HG02852 (cell line): ENCODE results near the gene TM2D3.

Experiments used
- ATAC-seq: cut with Tn5 transposase; IDR thresholded peaks from one replicate; pipeline ENCODE4 v1.9.1; 2021; ENCODE audit warnings: mild to moderate bottlenecking, moderate library complexity; ENCODE audit not compliant: unreplicated experiment

TM2D3 gene

DNA sequence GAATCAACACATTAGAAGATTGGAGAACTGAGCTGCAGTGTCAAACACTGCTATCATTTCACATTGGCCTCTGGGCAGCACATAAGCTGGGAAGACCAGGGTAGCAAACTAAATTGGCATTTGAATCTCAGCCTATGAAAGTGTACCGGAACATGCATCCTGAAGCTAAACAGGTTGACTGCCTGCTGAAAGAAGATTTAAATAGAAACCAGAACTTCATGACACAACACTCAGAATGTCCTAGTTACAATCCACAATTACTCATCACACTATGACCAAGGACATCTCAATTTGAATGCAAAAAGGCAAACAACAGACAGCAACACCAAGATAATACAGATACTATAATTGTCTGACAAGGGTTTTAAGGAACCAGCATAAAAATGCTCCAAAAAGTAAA lies 26.2 kb downstream of the TM2D3 start:
- no peak for ATAC-seq

DNA sequence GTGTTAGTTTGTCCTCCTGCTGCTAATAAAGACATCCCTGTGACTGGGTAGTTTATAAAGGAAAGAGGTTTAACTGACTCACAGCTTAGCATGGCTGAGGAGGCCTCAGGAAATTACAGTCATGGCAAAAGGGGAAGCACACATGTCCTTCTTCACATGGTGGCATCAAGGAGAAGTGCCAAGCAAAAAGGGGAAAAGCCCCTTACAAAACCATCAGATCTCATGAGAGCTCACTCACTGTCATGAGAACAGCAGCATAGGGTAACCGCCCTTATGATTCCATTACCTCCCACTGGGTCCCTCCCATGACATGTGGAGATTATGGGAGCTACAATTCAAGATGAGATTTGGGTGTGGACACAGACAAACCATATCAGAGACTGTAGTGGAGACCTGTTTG lies 27.0 kb downstream of the TM2D3 start:
- ATAC-seq, result no peak

- ATAC-seq, result no peak
These were observed 28.5 kb downstream of the TM2D3 start for GRCh38 chr15:101623367-101624304.

GRCh38 chr15:101621961-101622360 lies 30.2 kb downstream of the TM2D3 start:
- no peak for ATAC-seq

DNA sequence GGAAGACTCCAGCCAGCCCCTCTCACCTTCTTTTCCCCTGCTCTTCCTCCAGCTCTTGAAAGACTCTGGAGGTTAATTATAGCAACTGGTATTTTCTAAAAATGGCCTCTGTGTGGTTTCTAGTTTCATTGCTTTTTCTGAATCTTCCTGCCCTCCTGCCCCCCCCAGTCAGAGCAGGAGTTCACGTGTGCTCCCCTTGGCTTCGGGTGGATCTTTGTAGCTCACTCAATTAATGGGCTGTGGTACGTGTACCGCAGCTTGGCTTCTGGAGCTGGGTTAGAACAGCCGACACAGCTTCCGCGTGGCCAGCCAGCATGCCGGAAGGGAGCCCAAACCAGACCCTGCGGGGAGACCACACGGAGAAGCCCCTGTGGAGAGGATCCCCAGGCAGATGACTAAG lies 31.5 kb downstream of the TM2D3 start:
- ATAC-seq, result no peak

DNA sequence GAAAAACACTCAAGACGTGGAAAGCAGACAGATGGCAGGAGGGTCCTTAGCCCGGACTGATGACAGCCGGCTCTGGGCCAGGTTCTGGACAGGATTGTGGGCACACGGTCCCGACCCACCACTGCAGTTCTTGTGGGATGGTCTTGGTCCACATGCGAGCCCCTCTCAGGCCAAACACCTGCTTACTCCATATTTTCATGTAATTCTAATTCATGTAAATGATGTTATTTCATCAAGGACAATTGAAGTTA lies 32.6 kb downstream of the TM2D3 start:
- ATAC-seq, result no peak

GRCh38 chr15:101618851-101619614 lies 33.1 kb downstream of the TM2D3 start:
- ATAC-seq, result no peak

GRCh38 chr15:101618076-101618475 lies 34.1 kb downstream of the TM2D3 start:
- no peak for ATAC-seq

DNA sequence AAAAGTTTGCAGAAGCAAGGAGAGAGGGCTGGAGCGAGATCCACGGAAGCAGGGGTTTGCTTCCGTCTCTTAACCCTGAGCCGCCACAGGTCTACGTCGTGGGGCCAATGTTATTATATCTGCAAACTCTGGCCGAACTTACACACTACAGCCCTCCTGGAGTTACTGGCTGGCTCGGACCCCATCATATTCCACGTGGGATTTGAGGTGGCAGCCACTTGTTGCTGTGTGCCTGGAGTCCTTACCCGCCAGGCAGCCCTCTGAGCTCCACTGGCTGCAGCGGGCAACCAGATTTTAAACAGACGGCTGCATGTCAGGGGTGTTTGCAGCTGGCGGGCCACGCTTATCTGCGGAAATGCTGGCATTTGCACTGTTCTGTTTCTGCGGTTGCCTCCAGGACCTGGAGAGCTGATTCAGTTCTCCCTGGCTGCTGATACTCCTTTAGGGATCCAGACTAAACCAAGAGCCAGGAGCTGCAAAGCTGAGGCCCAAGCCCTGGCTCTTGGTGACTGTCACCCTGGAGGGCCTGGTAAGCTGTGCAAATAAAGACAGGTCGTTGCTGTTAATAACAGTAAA lies 34.7 kb downstream of the TM2D3 start:
- ATAC-seq, result no peak

DNA sequence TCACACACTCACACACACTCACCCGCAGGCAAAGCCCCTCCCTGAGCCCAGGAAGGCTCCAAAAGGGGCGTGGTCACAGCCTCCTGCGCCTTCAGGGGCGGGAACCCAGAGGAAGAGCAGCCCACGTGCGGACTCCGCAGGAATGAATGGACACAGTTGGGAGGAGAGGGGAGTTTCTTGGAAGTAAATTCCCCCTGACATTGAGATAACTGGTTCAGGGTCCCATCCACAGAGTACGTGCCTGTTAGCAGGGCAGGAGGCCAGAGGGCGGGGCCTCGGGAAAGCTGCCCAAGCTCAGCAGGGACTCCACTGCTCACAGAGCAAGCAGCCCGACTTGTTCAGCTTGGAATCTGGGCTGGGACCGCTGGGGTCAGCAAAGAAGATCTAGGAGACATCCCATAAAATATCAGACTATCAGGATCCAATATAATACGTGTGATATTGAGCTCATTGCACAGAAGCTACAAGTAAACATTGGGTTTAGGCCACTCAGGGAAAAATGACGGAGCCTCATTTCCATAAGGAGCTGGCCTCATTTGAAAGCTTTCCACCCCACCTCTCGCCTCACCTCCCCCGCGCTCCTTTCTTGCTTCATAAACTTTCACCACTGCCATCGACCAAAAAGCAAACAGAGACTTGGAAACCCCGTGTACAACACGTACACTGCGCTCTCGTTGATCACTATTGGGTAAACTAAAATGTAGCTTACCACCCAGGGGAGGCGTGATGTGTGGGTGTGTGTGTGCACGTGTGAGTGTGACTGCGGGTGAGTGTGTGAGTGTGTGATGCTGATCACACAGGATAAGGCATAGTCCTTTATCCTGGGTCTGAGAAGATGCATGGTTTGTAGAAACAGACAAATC lies 36.0 kb downstream of the TM2D3 start:
- ATAC-seq, result no peak

DNA sequence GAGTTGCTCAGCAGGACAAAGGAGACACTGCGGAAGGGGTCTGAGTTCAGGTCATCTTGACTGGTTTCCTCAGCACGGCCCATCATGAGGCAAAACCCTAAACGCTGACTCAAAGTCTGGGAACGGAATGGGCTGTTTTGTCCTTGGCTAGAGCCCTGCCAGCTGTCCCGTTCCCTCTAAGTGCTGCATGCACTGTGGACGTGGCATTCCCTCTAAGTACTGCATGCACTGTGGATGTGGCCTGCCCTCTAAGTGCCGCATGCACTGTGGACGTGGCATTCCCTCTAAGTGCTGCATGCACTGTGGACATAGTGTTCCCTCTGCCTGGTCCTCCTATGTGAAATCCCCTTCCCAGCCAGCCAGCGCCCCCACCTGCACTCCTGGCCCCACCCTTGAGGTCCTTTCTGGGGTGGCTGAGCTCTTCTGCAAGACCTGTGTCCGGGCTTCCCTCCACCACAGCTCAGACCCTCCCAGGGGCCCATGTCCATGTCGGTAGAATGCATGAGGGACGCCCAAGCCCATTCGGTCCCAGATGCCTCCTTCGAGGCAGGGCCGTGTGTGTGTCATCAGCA lies 36.7 kb downstream of the TM2D3 start:
- ATAC-seq, result no peak

GRCh38 chr15:101614761-101615160 lies 37.4 kb downstream of the TM2D3 start:
- ATAC-seq, result no peak

DNA sequence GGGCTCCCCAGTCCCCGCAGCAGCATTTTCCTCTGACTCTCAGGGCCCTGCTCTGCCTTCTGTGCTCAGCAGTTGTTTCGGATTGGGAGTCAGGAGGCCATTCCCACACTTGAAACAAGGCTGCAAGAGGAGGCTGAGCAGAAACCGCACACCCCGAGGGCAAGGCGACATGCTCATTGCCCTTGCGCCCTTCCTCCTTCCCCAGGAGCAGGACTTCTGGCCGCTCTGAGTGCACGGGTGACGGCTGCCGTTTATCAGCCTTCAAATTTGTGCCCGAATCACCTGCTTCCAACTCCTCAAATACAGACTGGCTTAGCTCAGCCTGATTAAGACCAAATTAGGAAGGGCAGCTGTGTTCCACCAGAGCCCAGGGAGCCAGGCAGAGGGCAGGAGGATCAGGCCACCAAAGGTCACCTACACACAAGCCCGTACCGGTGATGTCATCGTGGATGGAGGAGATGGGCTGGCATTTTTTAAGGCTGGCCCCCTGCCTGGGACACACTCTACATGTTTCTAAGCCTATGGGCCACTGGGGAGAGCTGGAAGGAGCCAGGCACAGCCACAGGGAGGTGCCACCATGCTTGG lies 38.1 kb downstream of the TM2D3 start:
- no peak for ATAC-seq

DNA sequence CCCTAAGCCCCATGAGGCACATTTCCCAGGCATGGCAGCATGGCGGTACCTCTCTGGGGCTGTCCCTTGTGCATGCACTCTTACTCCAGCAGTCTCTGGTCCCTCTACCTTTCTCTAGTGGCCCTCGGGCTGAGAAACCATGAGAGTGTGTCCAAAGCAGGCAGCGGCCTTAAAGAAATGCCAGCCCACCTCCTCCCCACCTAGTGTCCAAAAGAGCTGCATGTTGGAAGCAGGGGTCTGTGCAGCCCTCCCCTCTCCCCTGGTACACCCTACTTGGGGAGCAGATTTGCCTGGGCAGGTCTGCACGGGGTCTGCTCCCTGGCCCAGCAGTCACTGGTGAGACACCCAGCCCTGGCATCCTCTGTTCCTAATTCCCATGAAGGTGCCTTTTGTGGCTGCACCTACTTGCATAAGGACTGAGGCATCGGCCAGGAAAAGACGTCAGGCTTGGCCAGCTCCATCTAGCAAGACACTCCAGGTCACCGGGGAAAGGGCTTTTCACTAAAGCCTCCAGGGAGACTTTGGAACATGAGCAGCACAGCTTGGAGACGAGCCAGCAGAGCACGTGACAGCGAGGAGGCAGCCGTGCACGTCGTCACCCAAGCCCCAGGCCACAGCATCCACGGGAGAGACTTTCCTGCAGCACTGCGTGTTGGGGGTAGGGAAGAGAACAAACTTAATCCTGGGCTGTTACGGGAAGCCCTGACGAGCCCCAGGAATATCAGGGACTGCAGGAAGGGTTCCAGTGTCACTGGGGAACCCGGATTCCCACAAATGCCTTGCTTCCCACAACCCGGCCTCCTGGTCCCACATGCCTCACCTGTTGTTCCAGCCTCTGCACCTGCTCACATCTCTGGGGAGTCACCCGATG lies 38.8 kb downstream of the TM2D3 start:
- ATAC-seq, result no peak

GRCh38 chr15:101612676-101613075 lies 39.5 kb downstream of the TM2D3 start:
- no peak for ATAC-seq

DNA sequence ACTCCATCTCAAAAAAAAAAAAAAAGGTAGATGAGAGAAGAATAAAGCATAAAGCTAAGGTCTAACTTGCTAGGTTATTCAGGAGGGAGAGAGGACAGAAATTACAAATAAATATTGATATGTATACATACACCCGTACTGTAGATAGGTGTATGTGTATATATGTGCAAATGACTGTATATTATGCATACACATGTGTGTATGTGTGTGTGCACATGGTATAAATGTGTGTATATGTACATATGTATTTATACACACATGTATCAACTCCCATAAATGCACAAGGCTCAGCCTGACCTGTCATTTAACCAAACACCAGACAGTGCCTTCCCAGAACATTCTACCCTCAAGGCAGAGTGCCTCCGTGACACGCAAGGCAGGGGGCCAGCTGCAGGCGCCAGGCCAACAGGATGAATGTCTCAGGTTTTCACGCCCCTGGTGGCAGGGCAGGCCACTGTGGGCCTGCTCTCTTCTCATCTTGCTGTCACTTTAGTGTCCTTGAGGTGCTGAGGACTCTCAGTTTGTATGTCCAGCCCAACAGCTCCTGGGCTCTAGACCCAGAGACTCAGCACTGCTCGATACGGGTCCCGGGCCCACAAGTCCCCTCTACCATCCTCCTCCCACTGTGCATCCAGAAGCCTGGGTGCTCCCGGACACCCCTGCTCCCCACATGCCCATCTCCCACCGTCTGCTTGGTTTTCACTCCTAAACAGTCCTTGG lies 40.4 kb downstream of the TM2D3 start:
- ATAC-seq, result no peak

GRCh38 chr15:101611007-101611406 lies 41.2 kb downstream of the TM2D3 start:
- no peak for ATAC-seq

DNA sequence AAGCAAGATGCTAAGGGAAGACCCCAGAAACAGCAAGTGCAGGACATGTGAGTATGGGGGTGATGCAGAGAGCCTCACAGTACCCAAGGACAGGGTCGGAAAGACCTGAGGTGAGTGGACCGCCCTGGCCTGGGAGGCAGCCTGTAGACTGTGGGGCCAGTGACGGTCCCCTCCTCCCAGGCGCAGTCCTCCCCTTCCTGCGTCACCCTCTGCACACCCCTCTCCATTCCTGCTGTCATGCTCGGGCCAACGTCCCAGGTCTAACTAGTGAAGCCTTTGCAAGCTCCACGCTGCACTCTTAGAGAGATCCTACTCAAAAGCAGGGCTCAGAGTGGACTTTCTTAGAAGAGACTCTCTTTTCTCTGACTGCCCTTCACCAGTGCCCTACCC lies 41.6 kb downstream of the TM2D3 start:
- ATAC-seq, result no peak
